NCI-H2196 (cell line): ENCODE data around the gene LIMS1.
"Not testable (repeated sequence)": the region's sequence is repeated elsewhere in the genome, so short reads cannot be mapped to it uniquely, and the experiment has no call there.

Source experiments
- DNase-seq: peaks from one replicate; lab custom pipeline; 2025; ENCODE audit not compliant: unreplicated experiment; lab: John Stamatoyannopoulos, UW

Gene LIMS1

GRCh38 chr2:108585436-108585835 is 51.2 kb downstream of the LIMS1 start:
- no peak for DNase-seq

GRCh38 chr2:108586116-108586515 is 51.8 kb downstream of the LIMS1 start:
- DNase-seq, result no peak

GRCh38 chr2:108586631-108587030 is 52.4 kb downstream of the LIMS1 start:
- DNase-seq, result no peak

GRCh38 chr2:108587621-108588020 is 53.4 kb downstream of the LIMS1 start:
- DNase-seq, result no peak

- no peak for DNase-seq
These were observed 53.9 kb downstream of the LIMS1 start for GRCh38 chr2:108588070-108588668.

- no peak for DNase-seq
These were observed 55.1 kb downstream of the LIMS1 start for GRCh38 chr2:108589372-108589771.

GRCh38 chr2:108589781-108590180 is 55.5 kb downstream of the LIMS1 start:
- DNase-seq, result no peak

- DNase-seq, result no peak
These were observed 56.9 kb downstream of the LIMS1 start for GRCh38 chr2:108591163-108591562.

GRCh38 chr2:108593547-108594098 is 59.4 kb downstream of the LIMS1 start:
- DNase-seq, result no peak

- DNase-seq, result no peak
These were observed 60.1 kb downstream of the LIMS1 start for GRCh38 chr2:108594132-108594981.

GRCh38 chr2:108594982-108595464 is 60.8 kb downstream of the LIMS1 start:
- DNase-seq, result no peak

GRCh38 chr2:108595771-108596170 is 61.5 kb downstream of the LIMS1 start:
- DNase-seq, result not testable (repeated sequence)

GRCh38 chr2:108597105-108597744 is 63.0 kb downstream of the LIMS1 start:
- not testable (repeated sequence) for DNase-seq

GRCh38 chr2:108601199-108601598 is 66.9 kb downstream of the LIMS1 start:
- not testable (repeated sequence) for DNase-seq

GRCh38 chr2:108602422-108602821 is 68.2 kb downstream of the LIMS1 start:
- DNase-seq, result no peak

- DNase-seq, result no peak
These were observed 69.9 kb downstream of the LIMS1 start for GRCh38 chr2:108604196-108604595.

- no peak for DNase-seq
These were observed 71.7 kb downstream of the LIMS1 start for GRCh38 chr2:108605947-108606346.

GRCh38 chr2:108607706-108608301 is 73.5 kb downstream of the LIMS1 start:
- DNase-seq, result peak; percentile 48

- DNase-seq, result no peak
These were observed 76.8 kb downstream of the LIMS1 start for GRCh38 chr2:108611021-108611420.

GRCh38 chr2:108612153-108612513 is 77.9 kb downstream of the LIMS1 start:
- no peak for DNase-seq

- no peak for DNase-seq
These were observed 78.4 kb downstream of the LIMS1 start for GRCh38 chr2:108612514-108613183.
